ENCODE measurements around the gene C6.

C6 gene

DNA sequence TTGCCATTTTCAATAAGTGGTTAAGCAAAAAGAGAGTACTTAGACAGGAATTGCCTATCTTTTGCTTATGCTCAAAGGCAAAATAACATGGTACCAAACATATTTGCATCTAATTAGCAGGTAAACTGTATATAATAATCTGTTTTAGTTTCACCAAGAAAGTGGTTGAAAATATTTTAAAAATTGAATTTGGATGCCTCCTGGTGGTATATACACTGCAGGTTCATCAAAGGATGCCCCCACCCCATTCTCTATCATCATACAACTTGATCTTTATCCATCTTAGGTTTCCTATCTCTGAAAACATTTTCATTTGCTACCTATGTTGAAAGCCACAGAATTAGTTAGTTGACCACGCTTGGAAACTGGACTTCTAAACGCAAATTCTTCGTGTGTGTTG, 95.2 kb downstream of the C6 start:
- ATAC-seq, result no peak

DNA sequence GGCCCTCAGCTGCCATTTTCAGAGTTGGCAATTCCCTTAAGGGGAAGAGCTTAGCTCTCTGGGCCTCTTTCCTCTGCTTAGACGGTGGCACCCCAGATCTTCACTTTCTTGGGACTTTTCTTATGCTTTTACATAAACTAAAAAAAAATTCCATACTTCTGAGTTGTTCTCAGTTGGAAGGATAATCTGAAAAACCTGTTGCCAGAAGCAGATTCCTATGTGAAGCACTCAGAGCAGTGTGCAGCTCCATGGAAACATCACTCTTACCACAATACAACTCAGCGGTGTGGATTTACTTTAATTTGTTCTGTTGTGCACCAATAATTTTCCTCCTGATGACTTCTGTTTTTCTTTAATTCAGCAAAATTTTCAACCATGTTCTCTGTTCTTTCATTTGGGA, 98.1 kb downstream of the C6 start:
- ATAC-seq, result no peak

DNA sequence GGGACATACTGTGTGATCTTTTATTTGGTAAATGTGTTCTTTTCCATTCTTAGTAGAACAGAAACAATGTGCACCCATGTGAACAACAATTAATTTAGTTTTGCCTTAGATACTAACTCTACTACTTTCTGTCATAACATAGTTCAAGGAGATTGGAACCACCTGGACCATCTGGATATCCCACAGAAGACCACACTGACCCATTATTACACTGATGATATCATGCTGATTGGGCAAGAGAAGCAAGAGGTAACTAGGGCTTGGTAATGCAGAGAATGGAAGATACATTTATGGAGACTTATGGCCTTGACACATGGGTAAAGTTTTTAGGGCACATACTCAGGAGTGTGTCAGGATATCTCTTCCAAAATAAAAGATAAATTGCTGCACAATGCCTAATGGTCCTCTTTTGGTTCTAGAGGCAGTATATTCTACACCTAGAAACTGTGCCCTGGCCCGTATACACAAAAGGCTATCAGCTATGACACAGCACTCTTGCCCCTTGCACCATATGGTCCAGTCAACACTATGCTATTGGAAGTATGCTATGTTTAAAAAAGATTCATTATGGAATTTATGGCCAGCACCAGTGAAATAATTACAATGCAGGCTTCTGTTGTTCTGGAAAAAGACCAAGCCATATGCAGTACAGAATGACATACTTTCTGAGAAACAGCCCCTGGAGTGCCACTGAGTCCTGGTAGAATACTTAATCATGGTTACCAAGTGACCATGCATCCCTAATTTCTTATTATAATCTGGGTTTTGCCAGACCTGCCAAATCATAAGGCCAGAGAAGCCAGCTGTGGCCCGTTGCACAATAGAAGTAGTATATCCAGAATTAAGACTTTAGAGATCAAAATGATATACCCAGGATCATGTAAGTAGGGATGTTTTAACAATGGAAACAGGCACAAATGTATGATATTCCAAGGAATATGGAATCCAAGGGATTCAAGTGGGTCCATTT, 100.6 kb downstream of the C6 start:
- no peak for ATAC-seq

DNA sequence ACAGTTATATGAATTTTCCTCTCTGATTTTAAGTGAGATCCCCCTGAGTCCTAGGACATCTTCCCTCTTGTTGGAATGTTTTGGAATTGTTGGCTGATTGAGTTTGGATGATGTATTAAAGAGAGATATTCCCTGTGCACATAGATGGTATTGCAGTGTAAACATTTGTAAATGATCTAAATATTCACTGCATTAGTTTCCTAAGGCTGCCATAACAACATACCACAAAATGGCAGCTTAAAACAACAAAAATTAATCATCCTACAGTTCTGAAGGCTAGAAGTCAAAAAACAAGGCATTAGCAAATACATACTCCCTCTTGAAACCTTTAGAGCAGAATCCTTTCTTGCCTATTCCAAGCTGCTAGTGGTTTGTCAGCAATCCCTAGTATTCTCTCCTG, 104.1 kb downstream of the C6 start:
- no peak for ATAC-seq

DNA sequence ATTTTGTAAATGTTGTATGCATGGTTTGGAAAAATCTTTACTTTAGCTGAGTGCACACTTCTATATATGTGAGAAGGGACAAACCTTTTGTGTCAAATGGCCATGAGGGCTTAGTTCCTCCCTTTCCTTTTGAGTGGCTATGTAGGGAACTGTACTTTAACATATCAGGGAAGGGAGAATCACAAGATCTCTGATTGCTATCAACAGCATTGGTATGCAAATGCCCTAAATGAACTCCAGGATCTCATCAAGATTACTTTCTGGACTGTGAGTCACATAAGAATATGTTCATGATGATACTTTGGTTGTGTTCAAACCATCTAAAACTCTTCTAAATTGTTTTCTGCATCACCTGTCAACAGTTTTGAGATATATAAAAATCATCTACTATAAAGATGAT, 111.0 kb downstream of the C6 start:
- ATAC-seq, result no peak

DNA sequence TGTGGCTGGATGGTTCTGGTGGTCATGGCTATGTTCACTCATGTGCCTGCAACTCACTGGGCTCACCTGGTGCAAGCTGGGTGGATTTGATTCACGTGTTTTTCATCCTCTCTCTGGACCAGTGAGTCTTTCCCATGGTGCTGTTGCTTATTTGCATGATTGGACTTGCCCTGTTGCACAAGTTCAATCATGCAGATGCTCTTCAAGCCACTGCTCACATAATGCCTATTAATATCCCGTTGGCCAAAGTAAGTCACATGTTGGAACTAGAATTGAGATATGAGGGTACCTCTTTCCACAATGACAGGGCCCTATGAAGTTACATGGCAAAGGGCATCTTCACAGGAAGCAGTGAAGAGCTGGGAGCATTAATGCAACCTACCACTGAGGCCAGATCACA, 115.7 kb downstream of the C6 start:
- ATAC-seq, result no peak

DNA sequence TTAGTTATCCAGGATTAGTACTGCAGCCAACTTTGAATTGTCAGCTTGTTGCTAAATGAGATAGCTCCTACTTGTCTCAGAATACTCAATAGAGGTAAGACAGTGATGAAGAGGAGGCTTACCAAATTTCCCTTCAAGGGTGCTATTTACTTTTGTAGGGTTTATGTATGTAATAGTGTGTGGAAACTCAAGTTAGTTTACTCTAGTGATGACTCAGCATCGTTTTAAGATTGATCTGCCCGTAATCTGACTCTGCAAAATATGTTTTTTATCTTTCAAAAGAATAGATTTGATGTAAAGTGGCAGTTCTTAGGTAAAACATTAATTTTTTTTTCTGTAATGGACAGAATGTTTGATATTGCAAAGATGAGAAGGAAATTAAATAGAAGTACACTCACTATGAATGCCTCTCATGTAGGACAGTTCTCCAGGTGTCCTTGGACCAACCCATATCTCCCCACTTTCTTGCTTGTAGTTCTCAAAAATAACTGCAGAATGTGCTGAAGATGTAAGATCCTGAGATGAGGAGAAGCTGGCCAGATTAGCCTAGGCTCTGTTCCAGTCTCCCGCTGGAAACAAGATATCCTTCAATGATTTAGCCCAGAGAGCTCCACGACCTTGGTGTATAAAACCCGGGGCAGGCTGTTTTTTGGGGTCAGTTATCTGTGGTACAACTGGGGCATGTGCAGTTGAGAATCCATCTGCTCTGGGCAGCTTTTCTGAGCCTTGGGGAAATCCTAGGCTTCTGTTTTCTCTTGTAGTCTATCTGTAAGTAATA, 117.8 kb downstream of the C6 start:
- ATAC-seq, result no peak

DNA sequence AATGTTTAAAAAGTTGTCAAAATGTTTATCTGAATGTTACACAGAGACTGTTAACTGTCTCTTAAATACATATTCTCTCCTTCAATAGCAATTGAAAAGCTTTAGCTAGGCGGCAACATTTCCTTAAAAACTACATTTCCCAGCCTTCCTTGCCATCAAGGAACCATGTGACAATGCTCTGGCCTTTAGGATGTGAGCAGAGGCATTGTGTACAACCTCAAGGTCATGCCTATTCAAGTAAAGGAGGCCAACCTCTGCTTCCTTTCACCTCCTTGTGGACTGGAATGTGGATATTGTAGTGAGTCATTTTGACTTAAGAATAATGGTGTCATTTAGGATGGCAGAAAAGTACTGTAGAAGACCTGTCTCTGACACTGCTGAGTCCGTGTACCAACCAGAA, 118.5 kb downstream of the C6 start:
- ATAC-seq, result no peak

DNA sequence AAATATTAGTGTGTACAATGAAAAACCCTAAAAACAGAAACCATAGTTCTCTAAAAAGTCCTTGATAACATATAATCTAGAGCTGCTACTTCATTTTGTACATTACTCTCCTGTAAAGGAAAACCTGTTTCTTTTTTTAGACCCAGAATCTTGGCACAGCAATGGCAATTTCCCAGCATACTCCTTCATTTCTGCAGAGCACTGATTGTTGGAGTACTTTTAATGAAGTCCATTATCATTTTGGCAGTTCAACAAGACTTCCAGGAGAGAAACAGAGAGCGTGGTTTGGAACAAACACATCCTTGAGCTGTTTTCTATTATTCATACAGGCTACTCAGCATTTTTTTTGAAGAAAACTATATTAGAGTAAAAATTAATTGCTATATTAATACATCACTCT, 119.5 kb downstream of the C6 start:
- ATAC-seq, result no peak

Data from activated CD4-positive, CD25-positive, alpha-beta regulatory T cell treated with anti-CD3 and anti-CD28 coated beads, Interleukin-2, amount 50 U/mL, for 24 hours (primary cell).